HepG2 (cell line): ENCODE results near the gene CRADD.

Source experiments
- CTCF ChIP-seq: sonication (generic); formaldehyde crosslinking; IDR thresholded peaks from 2 replicates; pipeline ENCODE4 v1.5.0; 2020; ENCODE audit warnings: mild to moderate bottlenecking, missing genetic modification reagents, moderate library complexity
- GTF2F1 ChIP-seq: fragments of 150-350 bp; IDR thresholded peaks from 2 replicates; pipeline ENCODE4 v1.6.1; 2014; ENCODE audit warnings: low read length
- HDAC6 ChIP-seq: fragments of 200-600 bp; sonication (generic); IDR thresholded peaks from 2 replicates; pipeline ENCODE4 v1.7.0; 2017; ENCODE audit warnings: mild to moderate bottlenecking, antibody characterized with exemption, low read length, low read depth
- HOXA7 ChIP-seq: sonication (generic); formaldehyde crosslinking; IDR thresholded peaks from 2 replicates; pipeline ENCODE4 v1.8.1; 2022; ENCODE audit warnings: mild to moderate bottlenecking, missing genetic modification reagents, moderate library complexity
- SP1 ChIP-seq, 2 experiments: fragments of 450-650 bp in 1 of 2; sonication (generic) in 1 of 2; formaldehyde crosslinking in 1 of 2; IDR thresholded peaks; 2 replicates each; pipeline versions ENCODE4 v1.4.0 to v1.6.1; 2016 to 2020; ENCODE audit warnings: missing genetic modification reagents in 1 of 2
- ZNF446 ChIP-seq: sonication (generic); formaldehyde crosslinking; IDR thresholded peaks from 2 replicates; pipeline ENCODE4 v1.5.0; 2020; ENCODE audit warnings: mild to moderate bottlenecking, missing genetic modification reagents
- ZNF792 ChIP-seq: IDR thresholded peaks from 2 replicates; pipeline ENCODE4 v1.6.1; 2016

GRCh38 chr12:93944201-93944600 lies 267.0 kb downstream of the CRADD start:
- TF ChIP-seq HOXA7 (no peak), CTCF (CRISPR knock-in tag) (no peak), SP1 (IDR thresholded peaks at IDR 0.05) (no peak), SP1 (CRISPR knock-in tag; IDR thresholded peaks at IDR 0.05) (no peak), GTF2F1 (no peak), ZNF446 (CRISPR knock-in tag) (no peak), HDAC6 (no peak), ZNF792 (no peak)
